Limb (tissue), 2 donors: ENCODE results near the gene NEK9.

ENCODE experiments used
- DNase-seq, 2 donors: peaks; one replicate each; pipeline ENCODE4 v3.0.0-alpha.2; 2016; ENCODE audit errors: extremely low spot score in 2 of 2

Gene NEK9

DNA sequence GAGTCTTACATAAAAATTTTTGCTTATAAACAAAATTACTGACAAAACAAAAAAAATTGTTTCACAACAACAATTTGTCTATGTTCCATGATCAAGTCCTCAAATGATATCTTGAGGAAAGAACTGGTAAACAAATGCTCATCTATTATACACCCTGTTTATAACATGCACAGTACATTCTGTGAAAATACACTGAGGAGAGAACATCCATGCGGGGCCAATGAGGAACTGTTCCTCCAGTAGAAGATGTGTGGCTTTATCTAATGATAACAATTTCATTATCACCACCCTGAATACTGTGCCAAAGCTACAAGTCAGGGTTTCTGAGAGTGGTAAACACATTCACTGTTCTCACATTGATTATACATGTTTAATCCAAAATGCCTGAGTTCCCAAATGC is 86.3 kb downstream of the NEK9 start:
- DNase-seq, result no peak

GRCh38 chr14:75032939-75033338 is 93.9 kb downstream of the NEK9 start:
- no peak for DNase-seq

DNA sequence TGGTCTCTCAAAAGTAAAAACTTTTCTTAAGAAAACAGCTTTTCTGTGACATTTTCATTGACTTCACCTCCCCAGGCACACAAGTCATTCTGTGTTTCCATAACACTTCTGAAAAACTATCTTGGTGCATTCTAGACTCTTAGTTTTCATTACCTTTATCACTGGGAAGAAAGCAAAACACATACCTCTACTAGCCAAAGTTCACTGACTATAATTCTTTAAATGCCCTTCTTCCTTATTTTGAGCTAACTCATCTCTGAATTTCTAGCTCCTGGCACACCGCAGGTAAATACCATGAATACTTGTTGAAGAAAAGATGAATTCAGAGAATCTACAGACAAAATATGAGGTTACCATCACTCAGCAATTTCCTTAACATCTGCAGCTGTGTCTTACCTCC is 96.7 kb downstream of the NEK9 start:
- no peak for DNase-seq
